NCI-H1092 treated with DMSO at 0.1 percent for 48 hours (cell line): Measurements from ENCODE around the gene SCN4A.

Experiments used
- DNase-seq: peaks from one replicate; lab custom pipeline; 2025; lab: John Stamatoyannopoulos, UW

The SCN4A gene

DNA sequence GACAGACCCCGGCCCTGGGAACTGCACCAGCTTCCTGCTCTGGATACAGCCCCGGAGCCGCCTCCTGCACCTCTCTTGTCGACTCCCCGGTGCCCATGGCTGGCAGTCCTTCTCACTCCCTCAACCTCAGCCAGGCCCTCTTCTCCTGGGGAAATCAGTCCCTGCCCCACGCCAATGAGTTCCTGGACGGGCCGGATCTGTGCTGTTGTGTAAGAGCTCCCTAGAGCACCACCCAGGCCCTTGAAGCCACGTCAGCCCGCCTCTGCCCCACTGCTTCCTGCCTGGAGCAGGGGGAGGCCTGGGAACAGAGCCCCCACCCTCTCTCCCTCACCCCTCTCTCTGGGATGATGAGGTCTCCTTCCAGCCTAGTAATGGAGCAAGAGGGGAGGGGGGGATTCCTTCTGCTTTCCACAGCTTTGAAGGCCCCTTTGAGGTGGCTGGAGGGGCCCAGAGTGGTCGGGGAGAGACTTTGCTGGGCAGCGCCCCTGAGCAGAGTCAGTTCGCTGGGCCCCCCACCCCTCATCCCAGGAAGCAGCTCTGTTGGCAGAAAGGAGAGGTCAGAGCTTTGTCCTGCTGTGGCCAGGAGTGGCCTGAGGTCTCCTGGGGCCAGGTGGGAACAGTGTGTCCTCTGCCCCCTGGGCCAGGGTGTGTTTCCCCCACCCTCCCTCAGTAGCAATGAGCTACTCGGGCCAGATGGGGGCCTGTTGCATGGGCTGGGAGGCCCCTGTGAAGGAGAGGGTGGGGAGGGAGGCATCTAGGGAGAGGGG is 29.2 kb upstream of the SCN4A start:
- no peak for DNase-seq

DNA sequence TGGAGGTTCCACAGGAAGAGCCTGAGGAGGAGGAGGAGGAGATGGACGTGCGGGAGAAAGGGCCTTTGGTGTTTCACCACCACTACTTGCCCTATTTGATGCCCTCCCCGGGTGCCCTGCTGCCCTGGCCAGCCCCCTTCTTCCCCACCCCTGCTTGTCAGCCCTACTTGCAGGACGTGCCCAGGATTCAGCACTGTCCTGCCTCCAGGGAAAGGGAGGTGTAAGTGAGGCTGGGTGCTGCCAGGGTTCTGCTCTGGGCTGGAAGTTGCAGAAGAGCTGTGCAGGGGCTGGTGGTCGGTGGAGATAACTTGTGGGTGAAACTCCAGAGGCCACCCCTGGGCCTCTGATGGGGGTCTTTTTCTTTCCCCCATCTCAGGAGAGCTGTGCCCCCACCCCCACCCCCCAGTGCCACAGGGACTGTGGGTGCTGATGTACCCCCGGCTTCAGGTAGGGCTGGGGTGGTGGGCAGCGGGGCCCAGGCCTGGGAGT is 28.4 kb upstream of the SCN4A start:
- no peak for DNase-seq

DNA sequence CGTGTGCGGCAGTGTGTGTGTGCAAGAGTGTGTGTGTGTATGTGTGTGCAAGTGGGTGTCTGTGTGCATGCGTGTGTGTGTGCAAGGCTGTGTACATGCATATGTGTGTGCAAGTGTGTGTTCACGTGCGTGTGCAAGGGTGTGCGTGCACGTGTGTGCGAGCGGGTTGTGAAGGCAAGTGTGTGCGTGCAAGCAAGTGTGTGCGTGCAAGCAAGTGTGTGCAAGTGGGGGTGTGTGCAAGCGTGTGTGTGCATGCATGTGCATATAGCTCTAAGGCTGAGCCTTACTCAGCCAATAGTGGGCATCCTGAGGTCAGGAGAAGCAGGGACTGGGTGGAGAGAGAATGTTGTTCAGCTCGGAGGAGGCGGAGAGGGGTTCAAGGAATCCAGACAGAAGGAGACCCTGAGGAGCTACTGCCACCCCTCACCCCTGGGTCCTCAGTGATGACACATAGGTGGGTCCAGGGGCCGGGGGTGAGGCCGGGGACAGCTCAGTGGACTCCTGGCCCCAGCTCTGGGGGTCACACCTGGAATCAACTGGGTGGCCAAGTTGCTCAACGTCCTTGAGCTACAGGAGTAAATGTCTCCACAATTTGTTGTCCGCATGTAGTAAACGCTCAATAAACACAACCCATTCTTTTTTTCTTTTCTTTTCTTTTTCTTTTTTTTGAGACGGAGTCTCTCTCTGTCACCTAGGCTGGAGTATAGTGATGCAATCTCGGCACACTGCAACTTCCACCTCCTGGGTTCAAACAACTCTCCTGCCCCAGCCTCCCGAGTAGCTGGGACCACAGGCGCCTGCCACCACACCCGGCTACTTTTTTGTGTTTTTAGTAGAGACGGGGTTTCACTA is 27.2 kb upstream of the SCN4A start:
- DNase-seq: no peak

DNA sequence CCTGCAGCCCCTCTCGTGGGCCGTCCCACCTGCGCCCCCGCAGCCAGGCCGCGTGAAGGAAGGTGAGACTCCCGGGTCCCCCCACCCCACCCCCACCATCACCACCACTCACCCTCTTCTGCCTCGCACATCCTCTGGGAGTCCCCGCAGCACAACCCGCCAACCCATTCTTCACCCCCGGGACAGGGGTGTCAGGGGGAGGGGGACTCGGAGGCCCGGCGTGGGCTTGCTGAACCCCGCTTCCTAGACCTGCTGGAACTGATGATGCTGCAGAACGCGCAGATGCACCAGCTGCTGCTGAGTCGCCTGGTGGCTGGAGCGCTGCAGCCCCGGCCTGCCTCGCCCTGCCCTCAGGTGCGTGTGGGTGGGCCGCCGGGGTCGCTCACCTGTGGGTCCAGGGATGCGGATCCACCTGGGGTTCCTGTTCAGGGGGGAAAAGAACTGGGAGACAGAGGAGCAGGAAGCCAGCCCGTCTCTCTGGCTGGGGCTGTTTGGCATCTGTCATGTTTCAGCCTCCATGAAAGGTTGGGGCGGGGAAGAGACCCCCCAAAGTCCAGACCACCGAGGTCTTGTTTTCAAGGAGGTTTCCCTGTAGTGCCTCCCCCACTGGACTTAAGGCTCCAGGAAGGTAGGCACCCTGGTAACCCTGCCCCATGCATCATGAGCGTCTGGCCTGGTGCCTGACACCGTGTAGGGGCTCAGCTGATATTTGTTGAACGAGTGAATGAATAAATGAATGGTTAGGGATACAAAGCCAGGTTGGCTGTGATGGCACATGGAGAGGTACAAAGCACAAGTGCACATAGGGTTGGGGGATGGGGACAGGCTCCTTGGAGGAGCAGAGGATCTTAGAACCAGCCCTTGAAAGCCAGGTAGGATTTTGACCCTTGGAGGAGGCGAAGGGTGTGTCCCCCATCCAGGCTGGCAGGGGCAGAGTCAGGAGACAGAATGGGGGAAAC is 26.3 kb upstream of the SCN4A start:
- DNase-seq: no peak

DNA sequence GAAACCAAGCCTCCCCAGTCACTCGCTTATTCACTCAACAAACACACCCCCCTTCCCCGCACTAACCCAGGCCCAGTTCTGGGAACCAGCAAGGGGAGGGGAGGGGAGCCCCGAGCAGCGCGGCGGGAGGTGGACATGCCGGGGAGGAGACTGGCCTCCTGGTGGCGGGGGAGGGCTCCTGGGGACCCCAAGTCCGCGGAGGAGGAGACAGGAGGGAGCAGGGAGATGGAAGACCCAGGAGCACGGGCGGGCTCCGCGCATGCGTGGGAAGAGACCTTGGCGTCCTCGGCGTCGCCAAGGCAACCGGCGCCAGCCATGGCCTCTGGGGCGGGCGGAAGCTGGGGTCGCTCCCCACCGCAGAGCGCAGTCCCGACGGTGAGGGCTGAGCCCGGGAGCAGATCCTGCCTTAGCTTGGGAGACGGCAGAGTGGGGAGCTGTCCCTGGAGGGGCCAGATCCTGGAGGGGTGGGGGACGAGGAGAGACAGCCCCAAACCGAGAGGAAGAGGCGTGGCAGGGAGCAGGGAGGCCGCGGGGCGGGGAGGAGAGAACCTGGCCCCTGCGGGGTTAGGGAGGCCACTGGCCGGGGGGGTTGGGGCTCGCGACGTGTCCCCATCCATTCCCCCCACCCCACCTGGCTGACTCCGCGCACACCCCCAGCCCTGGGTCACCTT is 25.5 kb upstream of the SCN4A start, which contains the start of gene PRR29:
PRR29 (plus strand) TSS at position 302 of the 671 bp plus-strand sequence; CDS start at position 316, 14 bp downstream.
- DNase-seq: peak; percentile 46

DNA sequence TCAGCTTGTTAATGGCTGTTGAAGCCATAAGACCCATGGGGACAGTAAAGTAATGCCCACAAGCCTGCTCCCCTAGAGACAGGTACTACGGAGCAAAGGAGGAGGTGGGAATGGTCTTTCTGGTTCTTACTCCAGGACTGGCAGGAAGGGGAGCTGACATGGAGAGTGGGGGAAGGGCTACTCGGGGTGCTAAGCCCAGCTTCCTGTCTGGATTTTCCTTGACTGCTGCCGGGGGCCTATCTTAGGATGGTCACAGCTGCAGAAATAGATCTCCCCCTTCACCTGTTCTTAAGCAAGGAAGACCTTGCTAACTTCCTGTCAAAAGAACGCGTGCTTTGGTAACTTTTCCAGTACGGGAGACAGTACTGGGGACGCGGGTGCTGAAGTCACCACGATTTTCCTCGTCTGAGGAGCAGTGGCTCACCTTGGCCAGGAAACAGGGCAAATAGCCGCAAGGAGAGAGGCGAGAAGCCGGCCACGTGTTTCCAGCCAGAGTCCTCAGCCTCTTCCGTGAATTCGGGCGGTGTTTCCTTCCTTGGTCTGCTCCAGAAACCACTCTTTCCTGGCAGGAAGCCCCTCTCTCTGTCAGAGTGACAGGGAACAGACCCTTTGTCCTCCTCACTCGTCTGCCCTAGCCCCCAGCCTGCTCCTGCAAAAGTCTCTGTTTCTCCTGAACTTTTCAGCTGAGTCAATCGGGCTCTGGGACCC is 24.8 kb upstream of the SCN4A start:
- DNase-seq: no peak

DNA sequence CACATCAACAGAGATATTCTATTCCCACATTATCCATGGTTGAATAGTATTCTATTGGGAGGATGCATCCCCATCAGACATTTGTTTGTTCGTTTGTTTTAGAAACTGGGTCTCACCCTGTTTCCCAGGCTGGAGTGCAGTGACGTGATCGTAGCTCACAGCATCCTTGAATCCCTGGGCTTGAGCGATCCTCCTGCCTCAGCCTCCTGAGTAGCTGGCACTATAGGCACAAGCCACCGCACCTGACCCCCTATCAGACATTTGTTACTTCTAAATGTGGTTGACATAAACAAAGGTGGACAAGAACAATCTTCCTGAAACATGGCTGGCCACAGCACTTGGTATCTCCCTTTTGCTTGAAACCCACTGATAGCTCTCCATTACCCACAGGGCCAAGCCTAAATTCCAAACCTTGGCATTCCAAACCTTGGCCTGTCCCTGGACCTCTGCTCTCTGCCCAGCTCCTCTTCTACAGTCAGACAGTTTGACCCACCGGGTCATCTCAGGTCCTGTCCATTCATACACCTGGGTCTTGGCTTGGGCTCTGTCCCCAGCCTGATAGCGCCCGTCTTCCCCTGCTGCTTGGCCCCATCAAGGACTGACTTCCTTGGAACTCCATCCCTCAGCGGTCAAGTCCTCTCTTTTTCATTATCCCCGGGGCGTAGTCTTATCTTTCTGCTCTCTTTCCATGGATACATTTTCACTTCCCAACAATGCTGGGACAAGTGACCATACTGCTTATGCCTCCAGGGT is 23.9 kb upstream of the SCN4A start:
- no peak for DNase-seq

DNA sequence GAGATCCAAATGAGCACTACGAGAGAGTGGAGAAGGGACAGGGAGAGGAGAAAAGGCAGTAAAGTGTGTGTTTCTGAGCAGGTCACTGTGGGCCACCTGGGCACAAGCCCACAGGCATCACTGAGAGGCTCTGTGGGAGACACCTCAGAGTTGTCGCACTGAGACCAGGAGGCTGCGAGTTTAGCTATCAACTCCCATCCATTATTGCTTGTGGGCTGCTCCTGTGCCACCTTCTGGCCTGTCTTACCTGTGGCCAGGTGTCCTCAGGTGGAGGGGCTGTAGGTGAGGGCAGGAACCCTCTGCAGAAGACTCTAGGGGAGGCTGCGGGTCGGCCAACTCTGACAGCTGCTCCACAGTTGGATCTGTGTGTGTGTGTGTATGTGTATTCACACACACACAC is 22.9 kb upstream of the SCN4A start:
- DNase-seq: no peak

DNA sequence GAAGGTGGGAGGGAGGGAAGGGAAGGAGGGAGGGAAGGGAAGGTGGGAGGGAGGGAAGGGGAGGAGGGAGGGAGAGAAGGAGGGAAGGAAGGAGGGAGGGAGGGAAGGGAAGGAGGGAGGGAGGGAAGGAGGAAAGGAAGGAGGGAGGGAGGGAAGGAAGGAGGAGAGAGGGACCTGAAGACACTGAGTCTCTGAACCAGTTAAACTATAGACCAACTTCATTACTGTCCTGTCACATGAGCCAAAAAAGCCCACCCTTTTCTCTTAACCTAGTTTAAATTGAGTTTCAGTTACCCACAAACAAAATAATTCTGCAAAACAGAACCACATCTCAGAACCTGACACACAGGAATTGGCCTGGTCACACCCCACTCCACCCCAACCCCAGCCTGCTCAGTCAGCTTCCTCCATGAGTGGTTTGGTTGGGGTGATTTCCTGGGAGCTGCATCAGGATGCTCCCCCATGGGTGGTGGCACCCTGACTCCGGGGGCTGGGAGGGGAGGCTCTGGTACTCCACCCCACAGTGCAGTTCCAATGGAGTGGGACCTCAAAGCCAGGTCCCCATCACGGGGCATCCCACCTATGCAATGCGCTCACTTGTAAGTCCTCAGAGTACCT is 20.8 kb upstream of the SCN4A start:
- no peak for DNase-seq

DNA sequence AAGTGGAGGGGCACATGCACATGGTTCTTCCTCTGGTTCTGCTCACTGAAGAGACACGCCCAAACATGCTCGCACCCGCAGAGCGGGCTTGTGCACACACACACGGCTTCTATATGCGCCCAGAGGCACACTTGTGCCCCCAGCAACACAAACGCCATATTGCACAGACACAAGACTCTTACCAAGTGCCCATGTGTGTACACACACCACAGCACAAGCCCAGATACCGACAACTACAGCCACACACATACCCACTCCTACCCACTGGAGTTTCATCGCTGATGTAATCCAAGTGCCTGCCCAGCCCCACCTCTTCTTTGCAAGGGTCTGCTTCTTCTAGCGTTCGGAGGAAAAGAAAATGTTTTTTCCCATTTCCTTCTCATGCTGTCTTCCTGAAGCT is 18.9 kb upstream of the SCN4A start:
- no peak for DNase-seq

DNA sequence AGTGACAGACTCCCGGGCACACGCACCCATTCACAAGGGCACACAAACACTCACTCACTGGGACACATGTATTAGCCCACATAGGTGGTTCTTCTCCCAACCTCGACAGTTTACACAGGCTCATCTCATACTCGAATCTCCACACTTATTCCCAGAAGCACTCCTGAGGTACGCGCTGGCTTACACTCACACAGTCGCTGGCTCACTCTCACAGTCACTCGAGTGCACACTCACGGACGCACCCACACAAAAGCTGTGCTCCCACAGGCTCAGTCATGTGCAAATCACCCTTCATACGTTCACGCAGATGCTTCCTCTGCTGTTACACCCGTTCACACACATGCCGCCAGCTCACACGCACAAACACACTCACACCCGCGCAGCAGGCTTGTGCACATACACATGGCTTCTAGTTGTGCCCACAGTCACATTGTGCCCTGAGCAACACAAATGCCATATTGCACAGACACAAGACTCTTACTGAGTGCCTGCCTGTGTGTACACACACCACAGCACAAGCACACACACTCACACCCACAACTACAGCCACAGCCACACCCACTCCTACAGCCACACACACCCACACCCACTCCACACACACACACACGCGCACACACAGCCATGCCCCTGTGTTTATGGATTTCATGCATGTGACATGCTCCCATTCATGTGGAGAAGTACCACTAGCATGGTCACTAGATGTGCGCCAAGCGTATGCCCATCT is 17.1 kb upstream of the SCN4A start:
- DNase-seq: no peak

DNA sequence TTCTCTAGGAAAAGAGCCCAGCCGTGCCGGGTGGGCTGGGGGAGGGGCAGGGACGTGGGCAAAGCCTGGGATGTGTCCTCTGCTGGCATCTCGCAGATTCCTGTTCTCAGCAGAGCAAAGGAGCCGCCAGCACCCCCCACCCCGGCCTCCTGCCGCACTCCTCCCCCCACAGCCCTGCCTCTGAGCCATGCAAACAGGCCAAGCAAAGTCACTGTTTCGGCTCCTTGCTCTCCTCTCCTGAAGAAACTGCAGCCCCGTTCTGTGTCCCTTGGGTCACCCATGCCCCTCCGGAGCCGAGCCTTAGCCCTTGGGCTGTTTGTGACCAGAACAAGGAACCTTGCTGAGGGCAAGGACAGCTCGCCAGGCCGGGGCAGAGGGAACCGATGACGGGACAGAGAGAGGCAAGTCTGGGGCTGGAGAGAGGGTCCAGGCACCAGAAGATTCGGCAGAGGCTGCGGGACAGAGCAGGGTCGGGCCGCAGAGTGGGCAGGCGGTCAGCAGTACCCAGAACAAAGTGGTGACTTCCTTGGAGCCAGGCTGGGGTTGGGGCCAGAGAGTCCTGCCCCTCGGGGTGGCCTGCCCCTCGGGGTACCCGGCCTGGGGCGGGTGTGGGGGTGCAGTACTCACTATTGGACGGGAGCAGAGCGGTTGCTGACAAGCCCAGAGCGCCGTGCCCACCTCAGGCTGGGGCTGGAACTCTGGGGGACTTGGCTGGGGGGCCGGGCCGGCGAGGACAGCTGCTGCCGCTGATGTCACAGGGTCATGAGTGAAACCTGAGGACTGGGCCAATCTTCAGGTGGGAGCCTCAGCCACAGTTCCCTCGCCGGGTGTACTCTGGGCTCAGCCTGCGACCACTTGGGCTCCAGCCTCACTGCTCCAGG is 16.3 kb upstream of the SCN4A start:
- DNase-seq: no peak

DNA sequence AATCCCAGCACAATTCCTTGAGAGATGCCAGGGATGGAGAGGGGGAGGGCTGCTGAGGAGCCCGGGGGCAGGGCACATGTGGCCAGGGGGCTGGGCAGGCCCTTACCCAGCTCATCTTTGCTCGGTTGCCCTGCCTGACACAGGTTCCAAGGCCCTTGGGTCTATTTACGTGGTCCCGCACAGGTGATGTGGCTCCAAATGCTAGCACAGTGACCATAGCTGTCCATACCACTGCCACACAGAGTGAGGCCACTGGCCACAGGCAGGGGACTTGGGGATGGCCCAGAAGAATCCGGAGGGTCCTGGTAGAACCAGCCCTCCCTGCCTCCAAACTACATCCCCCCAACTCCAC is 15.4 kb upstream of the SCN4A start:
- no peak for DNase-seq

DNA sequence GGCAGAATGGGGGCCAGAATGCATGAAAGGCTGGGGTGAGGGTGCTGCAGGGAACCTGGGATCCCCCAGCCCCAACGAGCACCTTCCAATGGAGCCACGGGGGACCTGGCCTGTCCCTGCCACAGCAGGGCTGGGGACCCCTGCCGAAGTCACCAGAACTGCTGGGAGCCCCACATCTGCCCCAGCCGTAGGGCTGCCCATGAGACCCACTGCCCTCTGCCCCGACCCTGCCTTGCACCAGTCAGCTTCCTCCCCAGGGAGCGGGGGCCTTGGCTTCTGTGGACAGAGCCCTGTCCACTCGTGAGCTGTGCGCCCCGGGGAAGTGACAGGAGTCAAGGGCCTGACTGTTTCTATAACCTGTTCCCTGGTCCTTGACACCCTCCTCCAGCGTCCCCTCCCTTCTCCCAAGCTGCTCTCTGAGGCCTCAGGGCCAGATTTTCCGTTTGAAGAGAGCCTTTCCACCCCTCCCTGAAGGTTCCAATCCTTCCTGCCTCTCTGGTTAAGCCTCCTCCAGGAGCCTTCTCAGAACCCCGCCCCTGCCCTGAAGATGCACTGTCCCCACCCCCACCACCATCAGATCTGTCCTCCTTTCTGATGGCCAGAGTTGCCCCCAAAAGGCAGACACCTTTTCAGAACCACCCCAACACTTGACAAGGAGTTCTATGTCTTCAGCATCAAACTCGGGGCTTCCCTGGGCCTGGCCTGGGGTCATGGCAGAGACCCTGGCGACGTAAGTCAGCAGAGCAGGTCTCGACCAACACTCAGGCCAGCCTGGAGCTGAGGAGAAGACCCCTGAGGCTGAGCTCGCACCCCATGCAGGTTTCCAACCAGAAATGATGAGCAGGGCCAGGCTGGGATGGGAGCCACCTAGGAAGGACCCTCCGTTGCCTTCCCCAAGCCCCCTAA is 14.8 kb upstream of the SCN4A start:
- DNase-seq: no peak

DNA sequence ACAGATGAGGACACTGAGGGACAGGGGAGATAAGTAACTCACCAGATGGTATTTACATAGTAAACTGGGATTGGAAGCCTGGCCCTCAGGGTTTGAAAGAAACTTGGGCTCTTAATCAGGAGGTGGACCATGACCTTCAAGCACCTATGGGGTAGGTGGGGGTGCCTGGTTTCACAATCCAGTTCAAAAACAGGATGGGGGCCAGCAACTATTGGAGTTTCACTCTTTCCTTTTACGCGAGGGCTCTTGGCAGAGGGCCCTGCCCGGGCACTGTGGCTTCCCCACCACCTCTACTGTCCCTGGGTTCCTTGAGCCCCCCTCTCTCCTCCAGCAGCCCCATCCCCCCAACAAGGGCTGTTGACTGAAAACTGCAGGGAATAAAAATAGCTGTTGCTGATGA is 14.1 kb upstream of the SCN4A start:
- no peak for DNase-seq

DNA sequence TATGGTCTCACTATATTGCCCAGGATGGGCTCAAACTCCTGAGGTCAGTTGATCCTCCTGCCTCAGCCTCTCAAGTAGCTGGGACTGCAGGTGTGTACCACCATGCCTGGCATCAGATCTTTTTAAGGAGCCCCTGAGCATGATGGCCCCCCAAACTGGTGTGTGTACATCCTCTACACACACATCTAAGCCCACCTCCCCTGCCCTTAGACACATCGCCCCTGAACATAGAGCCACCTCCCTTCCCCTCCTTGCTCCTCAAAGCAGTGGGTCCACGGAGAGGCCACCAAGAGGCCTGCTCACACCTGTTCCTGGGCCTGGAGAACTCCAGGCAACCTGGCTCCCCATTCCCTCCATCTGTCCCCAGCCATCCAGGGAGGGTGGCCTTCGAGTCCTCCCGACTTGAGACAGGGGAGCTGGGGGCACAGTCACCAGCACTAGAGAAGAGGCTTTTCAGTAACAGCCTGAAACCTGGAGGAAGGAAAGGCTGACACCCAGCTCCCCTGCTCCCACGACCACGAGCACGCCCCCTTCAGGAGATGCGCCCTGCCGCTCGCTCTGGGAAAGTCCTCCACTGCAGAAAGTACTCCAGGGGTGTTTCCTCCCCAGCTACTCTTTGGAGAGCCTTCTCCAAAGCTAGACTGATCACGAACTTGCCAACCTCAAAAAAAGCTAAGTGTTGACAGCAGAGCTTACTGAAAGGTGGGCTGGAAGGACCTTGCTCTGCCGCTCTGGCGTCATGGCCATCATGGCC is 12.8 kb upstream of the SCN4A start:
- no peak for DNase-seq
